Glomerular visceral epithelial cell (primary cell): ENCODE measurements around the gene EID3.

Experiments used
- DNase-seq: peaks from one replicate; pipeline ENCODE4 v3.0.0-alpha.2; 2016; ENCODE audit errors: extremely low spot score

The EID3 gene

DNA sequence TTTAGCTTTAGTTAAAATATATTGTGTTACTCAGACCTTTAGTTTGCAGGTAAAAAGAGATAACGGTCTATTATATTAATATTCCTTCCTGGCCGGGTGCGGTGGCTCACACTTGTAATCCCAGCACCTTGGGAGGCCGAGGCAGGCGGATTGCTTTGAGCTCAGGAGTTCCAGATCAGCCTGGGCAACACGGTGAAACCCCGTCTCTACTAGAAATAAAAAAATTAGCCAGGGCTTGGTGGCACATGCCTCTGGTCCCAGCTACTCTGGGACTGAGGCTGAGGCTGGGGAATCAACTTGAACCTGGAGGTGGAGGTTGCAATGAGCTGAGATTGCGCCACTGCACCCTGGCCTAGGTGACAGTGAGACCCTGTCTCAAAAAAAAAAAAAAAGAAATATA, 13.2 kb upstream of the EID3 start:
- no peak for DNase-seq

GRCh38 chr12:104290855-104291254, 12.7 kb upstream of the EID3 start:
- DNase-seq: no peak

- DNase-seq: no peak
Measured at GRCh38 chr12:104291867-104292524, 11.5 kb upstream of the EID3 start.

GRCh38 chr12:104292872-104293794, 10.4 kb upstream of the EID3 start:
- DNase-seq: no peak

GRCh38 chr12:104294158-104294859, 9.2 kb upstream of the EID3 start:
- DNase-seq: peak; percentile 58

DNA sequence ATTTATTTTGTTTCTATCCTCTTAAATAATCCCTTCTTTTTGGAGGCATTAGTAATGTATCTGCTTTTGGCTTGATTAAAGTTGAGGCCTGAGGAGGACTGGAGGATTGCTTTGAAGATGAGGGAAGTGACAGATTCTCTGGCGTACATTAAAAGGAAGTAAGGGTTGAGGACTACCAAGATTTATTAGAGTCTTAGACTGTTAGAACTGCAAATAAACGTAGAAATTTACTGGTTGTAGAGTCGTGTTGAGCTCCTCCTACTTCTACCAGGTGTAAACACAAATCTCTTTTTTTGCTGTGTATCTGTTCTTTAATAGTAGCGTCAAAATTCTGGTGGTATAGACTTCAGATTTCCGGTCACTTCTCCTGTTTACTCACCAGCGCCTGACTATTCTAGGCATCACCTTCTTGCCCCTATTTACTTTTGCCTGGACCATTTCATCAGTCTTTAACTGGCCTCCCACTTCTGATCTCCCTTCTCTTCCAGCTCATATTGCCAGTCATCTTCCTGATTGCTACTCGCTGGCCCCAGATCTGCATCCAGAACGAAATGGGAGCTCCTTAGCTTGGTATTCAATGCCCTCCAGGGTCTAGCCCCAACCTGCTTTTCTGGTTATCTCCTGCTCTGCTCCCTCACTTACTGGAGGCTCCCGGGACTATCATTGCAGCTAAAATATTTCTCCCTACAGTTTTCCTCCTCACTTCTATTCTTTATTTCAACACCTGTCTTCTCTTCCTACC, 8.4 kb upstream of the EID3 start:
- DNase-seq: no peak

- no peak for DNase-seq
Measured at GRCh38 chr12:104295954-104296353, 7.6 kb upstream of the EID3 start.

DNA sequence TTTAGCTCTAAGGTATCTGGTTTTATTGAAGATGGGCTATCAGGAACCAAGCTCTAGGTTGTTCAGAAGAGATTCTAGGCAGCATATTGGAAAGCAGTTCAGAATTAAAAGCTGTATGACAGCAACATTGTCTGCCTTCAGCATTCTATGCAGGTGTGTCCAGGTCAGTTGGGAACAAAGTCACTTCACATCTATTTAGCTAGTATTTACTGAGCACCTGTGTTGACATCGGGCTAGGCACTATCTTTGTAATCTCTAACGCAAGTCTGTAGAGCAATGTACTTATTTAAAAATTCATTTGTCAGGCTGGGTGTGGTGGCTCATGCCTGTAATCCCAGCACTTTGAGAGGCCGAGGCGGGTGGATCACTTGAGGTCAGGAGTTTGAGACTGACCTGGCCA, 6.8 kb upstream of the EID3 start:
- no peak for DNase-seq

- no peak for DNase-seq
Measured at GRCh38 chr12:104297477-104298113, 5.9 kb upstream of the EID3 start.

DNA sequence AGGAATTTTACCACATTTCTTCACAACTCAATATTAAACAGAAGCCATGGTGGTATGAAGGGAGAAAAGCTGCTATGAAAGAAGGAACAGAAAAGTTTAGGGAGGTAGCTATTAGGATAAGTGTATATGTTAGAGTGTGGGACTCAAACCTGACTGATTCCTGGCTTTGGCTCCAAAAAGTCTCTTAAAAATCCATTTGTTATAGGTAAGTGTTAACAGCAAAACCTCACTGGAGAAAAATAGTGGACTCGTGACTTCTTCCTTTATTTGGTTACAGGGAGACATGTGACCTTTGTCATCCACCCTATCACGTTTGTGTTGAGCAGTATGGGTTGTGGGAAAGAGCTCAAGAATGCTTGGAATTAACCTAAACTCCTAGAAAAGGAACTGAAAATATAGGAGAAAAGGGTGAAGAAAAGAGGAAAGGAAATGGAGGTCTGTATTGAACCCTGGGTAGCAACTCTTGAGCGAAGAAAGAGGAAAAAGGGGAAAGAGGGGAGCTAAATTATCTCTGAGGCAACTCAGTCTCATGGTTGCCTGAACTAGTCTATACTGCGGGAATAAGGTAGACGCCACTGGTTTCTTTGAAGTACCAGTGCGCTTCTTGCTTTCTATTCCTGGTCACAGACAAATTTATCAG, 3.6 kb upstream of the EID3 start:
- no peak for DNase-seq

GRCh38 chr12:104304261-104305009, 896 bp downstream of the EID3 start:
- DNase-seq: no peak

DNA sequence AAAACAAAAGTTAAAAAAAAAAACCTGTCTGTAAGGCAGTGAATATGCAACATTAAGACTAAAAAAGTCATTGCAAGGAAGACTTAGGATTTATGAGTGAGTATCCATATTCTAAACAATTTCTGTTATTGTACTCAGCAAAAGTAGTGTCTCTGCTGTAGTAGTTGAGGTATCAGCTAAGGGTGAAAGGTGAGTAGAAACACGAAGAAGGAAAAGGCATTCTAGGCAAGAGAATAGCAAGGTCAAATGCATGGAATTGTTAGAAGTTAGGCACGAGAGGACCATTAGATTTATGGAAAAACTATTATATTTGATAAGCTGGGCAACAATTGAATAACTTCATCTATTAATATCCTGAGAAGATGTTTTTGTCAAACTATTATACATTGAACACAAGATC, 1.8 kb downstream of the EID3 start:
- no peak for DNase-seq

- DNase-seq: no peak
Measured at GRCh38 chr12:104306376-104306775, 2.8 kb downstream of the EID3 start.

- DNase-seq: no peak
Measured at GRCh38 chr12:104306943-104307654, 3.6 kb downstream of the EID3 start.

- DNase-seq: no peak
Measured at GRCh38 chr12:104307655-104308000, 4.1 kb downstream of the EID3 start.

DNA sequence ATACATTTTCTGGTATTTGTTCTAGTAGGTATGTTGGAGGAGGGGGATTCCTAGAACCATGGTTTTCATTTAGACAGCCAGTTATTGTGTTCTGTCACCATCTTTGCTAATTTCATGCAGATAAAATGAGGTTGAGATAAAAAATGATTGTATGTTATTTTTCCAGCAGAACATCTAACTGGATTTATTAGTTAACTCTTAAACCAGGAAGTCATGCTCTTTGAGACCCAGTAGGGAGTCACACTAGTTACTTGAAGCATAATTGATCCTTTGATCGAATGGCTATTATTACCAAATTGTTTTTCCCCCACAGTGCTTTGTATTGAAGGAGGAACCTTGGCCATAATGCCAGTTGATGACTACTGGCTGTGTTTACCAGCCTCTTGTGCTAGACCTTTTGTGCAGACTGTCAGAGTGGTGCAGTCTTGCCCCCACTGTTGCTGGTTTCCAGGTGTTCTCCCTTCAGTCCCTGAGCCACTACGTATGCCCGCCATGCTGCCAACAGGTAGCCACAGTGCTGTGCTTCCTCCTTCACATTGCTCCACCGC, 6.0 kb downstream of the EID3 start:
- no peak for DNase-seq

GRCh38 chr12:104310751-104311633, 7.5 kb downstream of the EID3 start:
- DNase-seq: no peak

DNA sequence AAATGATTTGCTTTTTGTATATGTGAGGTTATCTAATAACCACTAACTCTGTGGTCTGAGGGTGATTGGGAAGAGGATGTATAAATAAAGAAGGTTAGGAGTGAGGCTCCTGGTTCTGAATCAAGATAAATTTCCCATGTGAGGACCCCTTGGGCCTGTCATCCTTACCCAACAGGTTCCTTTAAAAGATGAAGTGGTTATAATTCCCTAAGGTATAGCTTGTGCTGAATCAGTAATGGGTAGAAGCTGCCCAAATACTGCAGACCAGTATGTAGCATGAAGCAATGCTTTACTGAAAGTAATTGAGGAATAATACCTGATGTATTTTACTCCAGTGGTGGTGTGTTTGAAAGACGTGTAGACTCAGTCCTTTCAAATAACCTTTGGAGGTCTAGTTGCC, 8.7 kb downstream of the EID3 start:
- no peak for DNase-seq
